ENCODE data around the gene CREG1.

GRCh38 chr1:167587342-167587741 lies 33.8 kb upstream of the CREG1 start:
- no peak for TF ChIP-seq POLR2A (IDR thresholded peaks at IDR 0.05; ENCODE audit: low read depth, low read length)
- TF ChIP-seq POLR2AphosphoS5 (IDR thresholded peaks at IDR 0.05; ENCODE audit: low read depth, low read length): no peak

Data from GM12892 (cell line).